Measurements from ENCODE around the gene MAP3K6.

The MAP3K6 gene

GRCh38 chr1:27330786-27331185 lies 36.0 kb downstream of the MAP3K6 start:
- H3K4me1 ChIP-seq (ENCODE audit: control insufficient read depth in 5 of 5, insufficient read depth in 5 of 5, low read length in 5 of 5): peaks cover 2 to 22% (median 5%) of the 10 kb centered on the region in 5 donors
- H3K4me3 ChIP-seq (ENCODE audit: low read depth in 1 of 5, low read length in 5 of 5): no peak overlapping the region
- no peak overlapping the region for H3K27ac ChIP-seq (ENCODE audit: low read depth, low read length)
- no peaks in the 10 kb centered on the region for H3K9me3 ChIP-seq (ENCODE audit: control insufficient read depth in 5 of 5, low read length in 5 of 5)
- H3K27me3 ChIP-seq (ENCODE audit: control insufficient read depth in 5 of 5, insufficient read depth in 4 of 5, low read length in 5 of 5): no peaks in the 10 kb centered on the region
- H3K9ac ChIP-seq (ENCODE audit: low read length in 5 of 5): no peak overlapping the region
- peaks cover 0 to 73% (median 63%) of the 10 kb centered on the region in 5 donors for H3K36me3 ChIP-seq (ENCODE audit: control insufficient read depth in 5 of 5, insufficient read depth in 5 of 5, low read length in 5 of 5)

- H3K27ac ChIP-seq (ENCODE audit: low read depth, low read length): no peak overlapping the region
- H3K36me3 ChIP-seq (ENCODE audit: control insufficient read depth in 5 of 5, insufficient read depth in 5 of 5, low read length in 5 of 5): peaks cover 0 to 61% (median 50%) of the 10 kb centered on the region in 5 donors
These were observed 38.8 kb downstream of the MAP3K6 start for GRCh38 chr1:27327964-27328363.

GRCh38 chr1:27325286-27325685 lies 41.5 kb downstream of the MAP3K6 start:
- H3K36me3 ChIP-seq (ENCODE audit: control insufficient read depth in 5 of 5, insufficient read depth in 5 of 5, low read length in 5 of 5): peaks cover 0 to 38% (median 28%) of the 10 kb centered on the region in 5 donors

More at GRCh38 chr1:27327964-27328363, 38.8 kb downstream of the MAP3K6 start:
- Histone ChIP-seq H3K4me1 (ENCODE audit: control insufficient read depth in 5 of 5, insufficient read depth in 5 of 5, low read length in 5 of 5) (peaks cover 5 to 35% (median 16%) of the 10 kb centered on the region in 5 donors), H3K4me3 (ENCODE audit: low read depth in 1 of 5, low read length in 5 of 5) (no peak overlapping the region), H3K9ac (ENCODE audit: low read length in 5 of 5) (peak overlapping the region in 1 of 5 donors; percentile 53), H3K27me3 (ENCODE audit: control insufficient read depth in 5 of 5, insufficient read depth in 4 of 5, low read length in 5 of 5) (no peaks in the 10 kb centered on the region), H3K9me3 (ENCODE audit: control insufficient read depth in 5 of 5, low read length in 5 of 5) (no peaks in the 10 kb centered on the region)

GRCh38 chr1:27322569-27323240 lies 44.1 kb downstream of the MAP3K6 start:
- Histone ChIP-seq H3K36me3 (ENCODE audit: control insufficient read depth in 5 of 5, insufficient read depth in 5 of 5, low read length in 5 of 5) (peaks cover 0 to 24% (median 23%) of the 10 kb centered on the region in 5 donors), H3K9ac (ENCODE audit: low read length in 5 of 5) (peak overlapping the region; percentile 93 to 98 (median 97)), H3K27ac (ENCODE audit: low read depth, low read length) (peak overlapping the region; percentile 86), H3K9me3 (ENCODE audit: control insufficient read depth in 5 of 5, low read length in 5 of 5) (no peaks in the 10 kb centered on the region), H3K4me1 (ENCODE audit: control insufficient read depth in 5 of 5, insufficient read depth in 5 of 5, low read length in 5 of 5) (peaks cover 5 to 30% (median 25%) of the 10 kb centered on the region in 5 donors), H3K27me3 (ENCODE audit: control insufficient read depth in 5 of 5, insufficient read depth in 4 of 5, low read length in 5 of 5) (peaks cover 0 to 12% (median 9%) of the 10 kb centered on the region in 5 donors), H3K4me3 (ENCODE audit: low read depth in 1 of 5, low read length in 5 of 5) (peak overlapping the region; percentile 87 to 98 (median 98))

More at GRCh38 chr1:27325286-27325685, 41.5 kb downstream of the MAP3K6 start:
- H3K27me3 ChIP-seq (ENCODE audit: control insufficient read depth in 5 of 5, insufficient read depth in 4 of 5, low read length in 5 of 5): no peaks in the 10 kb centered on the region
- H3K9me3 ChIP-seq (ENCODE audit: control insufficient read depth in 5 of 5, low read length in 5 of 5): no peaks in the 10 kb centered on the region
- no peak overlapping the region for H3K9ac ChIP-seq (ENCODE audit: low read length in 5 of 5)
- no peak overlapping the region for H3K4me3 ChIP-seq (ENCODE audit: low read depth in 1 of 5, low read length in 5 of 5)
- H3K27ac ChIP-seq (ENCODE audit: low read depth, low read length): no peak overlapping the region
- peaks cover 5 to 35% (median 25%) of the 10 kb centered on the region in 5 donors for H3K4me1 ChIP-seq (ENCODE audit: control insufficient read depth in 5 of 5, insufficient read depth in 5 of 5, low read length in 5 of 5)

GRCh38 chr1:27321813-27322568 lies 44.8 kb downstream of the MAP3K6 start, which contains the start of gene TMEM222:
Gene TMEM222 (plus strand): TSS chr1:27322163. CDS start chr1:27322198, 35 bp downstream.
- Histone ChIP-seq H3K9ac (ENCODE audit: low read length in 5 of 5) (peak within 1 kb of the TSS; percentile 93 to 98 (median 97)), H3K4me3 (ENCODE audit: low read depth in 1 of 5, low read length in 5 of 5) (peak within 1 kb of the TSS; percentile 87 to 98 (median 98)), H3K27me3 (ENCODE audit: control insufficient read depth in 5 of 5, insufficient read depth in 4 of 5, low read length in 5 of 5) (peaks cover 0 to 12% (median 9%) of the 10 kb centered on the region in 5 donors), H3K9me3 (ENCODE audit: control insufficient read depth in 5 of 5, low read length in 5 of 5) (no peaks in the 10 kb centered on the region), H3K36me3 (ENCODE audit: control insufficient read depth in 5 of 5, insufficient read depth in 5 of 5, low read length in 5 of 5) (peaks cover 0 to 23% (median 19%) of the 10 kb centered on the region in 5 donors), H3K4me1 (ENCODE audit: control insufficient read depth in 5 of 5, insufficient read depth in 5 of 5, low read length in 5 of 5) (peaks cover 5 to 29% (median 25%) of the 10 kb centered on the region in 5 donors), H3K27ac (ENCODE audit: low read depth, low read length) (peak within 1 kb of the TSS; percentile 86)

- Histone ChIP-seq H3K9me3 (ENCODE audit: control insufficient read depth in 5 of 5, low read length in 5 of 5) (no peaks in the 10 kb centered on the region), H3K9ac (ENCODE audit: low read length in 5 of 5) (no peak overlapping the region), H3K27me3 (ENCODE audit: control insufficient read depth in 5 of 5, insufficient read depth in 4 of 5, low read length in 5 of 5) (peaks cover 0 to 12% (median 9%) of the 10 kb centered on the region in 5 donors), H3K4me1 (ENCODE audit: control insufficient read depth in 5 of 5, insufficient read depth in 5 of 5, low read length in 5 of 5) (peaks cover 3 to 19% (median 16%) of the 10 kb centered on the region in 5 donors), H3K36me3 (ENCODE audit: control insufficient read depth in 5 of 5, insufficient read depth in 5 of 5, low read length in 5 of 5) (no peaks in the 10 kb centered on the region), H3K4me3 (ENCODE audit: low read depth in 1 of 5, low read length in 5 of 5) (no peak overlapping the region), H3K27ac (ENCODE audit: low read depth, low read length) (no peak overlapping the region)
These were observed 48.2 kb downstream of the MAP3K6 start for GRCh38 chr1:27318596-27318995.

- no peaks in the 10 kb centered on the region for H3K36me3 ChIP-seq (ENCODE audit: control insufficient read depth in 5 of 5, insufficient read depth in 5 of 5, low read length in 5 of 5)
- no peak overlapping the region for H3K27ac ChIP-seq (ENCODE audit: low read depth, low read length)
- H3K9ac ChIP-seq (ENCODE audit: low read length in 5 of 5): peak overlapping the region in 1 of 5 donors; percentile 12
These were observed 48.6 kb downstream of the MAP3K6 start for GRCh38 chr1:27318136-27318535.

GRCh38 chr1:27316860-27317259 lies 49.9 kb downstream of the MAP3K6 start:
- no peak overlapping the region for H3K27ac ChIP-seq (ENCODE audit: low read depth, low read length)
- H3K36me3 ChIP-seq (ENCODE audit: control insufficient read depth in 5 of 5, insufficient read depth in 5 of 5, low read length in 5 of 5): no peaks in the 10 kb centered on the region
- peaks cover 0 to 12% (median 9%) of the 10 kb centered on the region in 5 donors for H3K27me3 ChIP-seq (ENCODE audit: control insufficient read depth in 5 of 5, insufficient read depth in 4 of 5, low read length in 5 of 5)
- no peaks in the 10 kb centered on the region for H3K9me3 ChIP-seq (ENCODE audit: control insufficient read depth in 5 of 5, low read length in 5 of 5)
- no peak overlapping the region for H3K9ac ChIP-seq (ENCODE audit: low read length in 5 of 5)
- H3K4me3 ChIP-seq (ENCODE audit: low read depth in 1 of 5, low read length in 5 of 5): no peak overlapping the region
- peaks cover 0 to 5% (median 4%) of the 10 kb centered on the region in 5 donors for H3K4me1 ChIP-seq (ENCODE audit: control insufficient read depth in 5 of 5, insufficient read depth in 5 of 5, low read length in 5 of 5)

More at GRCh38 chr1:27318136-27318535, 48.6 kb downstream of the MAP3K6 start:
- peaks cover 0 to 12% (median 9%) of the 10 kb centered on the region in 5 donors for H3K27me3 ChIP-seq (ENCODE audit: control insufficient read depth in 5 of 5, insufficient read depth in 4 of 5, low read length in 5 of 5)
- peaks cover 2 to 15% (median 11%) of the 10 kb centered on the region in 5 donors for H3K4me1 ChIP-seq (ENCODE audit: control insufficient read depth in 5 of 5, insufficient read depth in 5 of 5, low read length in 5 of 5)
- H3K4me3 ChIP-seq (ENCODE audit: low read depth in 1 of 5, low read length in 5 of 5): no peak overlapping the region
- no peaks in the 10 kb centered on the region for H3K9me3 ChIP-seq (ENCODE audit: control insufficient read depth in 5 of 5, low read length in 5 of 5)

- Histone ChIP-seq H3K27ac (ENCODE audit: low read depth, low read length) (no peak overlapping the region), H3K4me1 (ENCODE audit: control insufficient read depth in 5 of 5, insufficient read depth in 5 of 5, low read length in 5 of 5) (no peaks in the 10 kb centered on the region), H3K9me3 (ENCODE audit: control insufficient read depth in 5 of 5, low read length in 5 of 5) (no peaks in the 10 kb centered on the region), H3K36me3 (ENCODE audit: control insufficient read depth in 5 of 5, insufficient read depth in 5 of 5, low read length in 5 of 5) (peaks cover 0 to 5% (median 0%) of the 10 kb centered on the region in 5 donors), H3K27me3 (ENCODE audit: control insufficient read depth in 5 of 5, insufficient read depth in 4 of 5, low read length in 5 of 5) (peaks cover 0 to 12% (median 9%) of the 10 kb centered on the region in 5 donors), H3K9ac (ENCODE audit: low read length in 5 of 5) (no peak overlapping the region), H3K4me3 (ENCODE audit: low read depth in 1 of 5, low read length in 5 of 5) (no peak overlapping the region)
These were observed 52.0 kb downstream of the MAP3K6 start for GRCh38 chr1:27314737-27315136.
